ENCODE data around the gene TBL1XR1.

Gene TBL1XR1

GRCh38 chr3:177110386-177110785 lies 86.9 kb downstream of the TBL1XR1 start:
- no peak overlapping the region for H3K14ac ChIP-seq (ENCODE audit: low read length)
- H2BK12ac ChIP-seq (ENCODE audit: low read length), result no peak overlapping the region
- H2AK5ac ChIP-seq (ENCODE audit: low read depth, low read length), result no peak overlapping the region
- H3K4ac ChIP-seq (ENCODE audit: low read length), result no peak overlapping the region
- H4K91ac ChIP-seq (ENCODE audit: low read depth, low read length, poor library complexity), result no peak overlapping the region
- peaks cover 4 to 13% of the 10 kb centered on the region in 2 donors for H3K4me1 ChIP-seq (ENCODE audit: control insufficient read depth in 2 of 2, insufficient read depth in 1 of 2, low read depth in 1 of 2, low read length in 2 of 2)
- no peaks in the 10 kb centered on the region for H3K9me3 ChIP-seq (replicated peaks in 1 of 2; ENCODE audit: control insufficient read depth in 2 of 2, insufficient read depth in 1 of 2, low read depth in 1 of 2, low read length in 2 of 2)
- no peak for DNase-seq (ENCODE audit: low spot score)
- no peak overlapping the region for H3K4me3 ChIP-seq (ENCODE audit: low read length in 2 of 2)
- H3K9ac ChIP-seq (ENCODE audit: low read depth, low read length, poor library complexity), result no peak overlapping the region
- H4K8ac ChIP-seq (ENCODE audit: low read depth, low read length), result no peak overlapping the region
- H2BK15ac ChIP-seq (ENCODE audit: low read length), result no peak overlapping the region
- no peaks in the 10 kb centered on the region for H3K27me3 ChIP-seq (ENCODE audit: control insufficient read depth in 3 of 3, insufficient read depth in 3 of 3, low read depth in 1 of 3, low read length in 3 of 3)
- no peak overlapping the region for H3K18ac ChIP-seq (ENCODE audit: low read length)
- H3K4me2 ChIP-seq (ENCODE audit: insufficient read depth, low read length, poor library complexity, severe bottlenecking), result no peak overlapping the region
- no peak overlapping the region for H3K27ac ChIP-seq (replicated peaks; ENCODE audit: low read length)
- no CpG with 5 or more reads among the region's 2 CpGs for WGBS, 2 donors (ENCODE audit: extremely low coverage in 2 of 2, insufficient read length in 2 of 2, insufficient replicate concordance in 1 of 2)
- no peak overlapping the region for H2BK120ac ChIP-seq (ENCODE audit: low read depth, low read length)
- H2BK5ac ChIP-seq (ENCODE audit: low read length), result no peak overlapping the region
- H3K23ac ChIP-seq (ENCODE audit: low read depth, low read length, poor library complexity), result no peak overlapping the region
- H3K36me3 ChIP-seq (replicated peaks in 1 of 2; ENCODE audit: control insufficient read depth in 2 of 2, insufficient read depth in 2 of 2, low read length in 2 of 2), result peaks cover 0 to 30% of the 10 kb centered on the region in 2 donors
- H3K79me1 ChIP-seq (ENCODE audit: low read depth, low read length), result peaks cover 3% of the 10 kb centered on the region
- H2AFZ ChIP-seq (ENCODE audit: low read length), result no peak overlapping the region

- Histone ChIP-seq H4K8ac (ENCODE audit: low read depth, low read length) (no peak overlapping the region), H3K36me3 (replicated peaks in 1 of 2; ENCODE audit: control insufficient read depth in 2 of 2, insufficient read depth in 2 of 2, low read length in 2 of 2) (peaks cover 0 to 28% of the 10 kb centered on the region in 2 donors), H3K18ac (ENCODE audit: low read length) (no peak overlapping the region), H3K27ac (replicated peaks; ENCODE audit: low read length) (no peak overlapping the region), H3K4me1 (ENCODE audit: control insufficient read depth in 2 of 2, insufficient read depth in 1 of 2, low read depth in 1 of 2, low read length in 2 of 2) (peaks cover 4 to 13% of the 10 kb centered on the region in 2 donors), H2BK120ac (ENCODE audit: low read depth, low read length) (no peak overlapping the region), H2AK5ac (ENCODE audit: low read depth, low read length) (no peak overlapping the region), H3K9ac (ENCODE audit: low read depth, low read length, poor library complexity) (no peak overlapping the region), H3K9me3 (replicated peaks in 1 of 2; ENCODE audit: control insufficient read depth in 2 of 2, insufficient read depth in 1 of 2, low read depth in 1 of 2, low read length in 2 of 2) (no peaks in the 10 kb centered on the region), H2BK12ac (ENCODE audit: low read length) (no peak overlapping the region), H2BK15ac (ENCODE audit: low read length) (no peak overlapping the region), H3K4me3 (ENCODE audit: low read length in 2 of 2) (no peak overlapping the region), H3K27me3 (ENCODE audit: control insufficient read depth in 3 of 3, insufficient read depth in 3 of 3, low read depth in 1 of 3, low read length in 3 of 3) (no peaks in the 10 kb centered on the region), H4K91ac (ENCODE audit: low read depth, low read length, poor library complexity) (no peak overlapping the region), H2BK5ac (ENCODE audit: low read length) (no peak overlapping the region), H3K14ac (ENCODE audit: low read length) (no peak overlapping the region), H3K79me1 (ENCODE audit: low read depth, low read length) (peaks cover 3% of the 10 kb centered on the region), H3K4ac (ENCODE audit: low read length) (no peak overlapping the region), H3K23ac (ENCODE audit: low read depth, low read length, poor library complexity) (no peak overlapping the region), H2AFZ (ENCODE audit: low read length) (no peak overlapping the region), H3K4me2 (ENCODE audit: insufficient read depth, low read length, poor library complexity, severe bottlenecking) (no peak overlapping the region)
- DNase-seq (ENCODE audit: low spot score), result no peak
- WGBS, 2 donors (ENCODE audit: extremely low coverage in 2 of 2, insufficient read length in 2 of 2, insufficient replicate concordance in 1 of 2), result no CpG with 5 or more reads among the region's 5 CpGs
These were observed 87.5 kb downstream of the TBL1XR1 start for GRCh38 chr3:177109688-177110330.

- no peak overlapping the region for H4K91ac ChIP-seq (ENCODE audit: low read depth, low read length, poor library complexity)
- no peak overlapping the region for H2BK12ac ChIP-seq (ENCODE audit: low read length)
- H2AFZ ChIP-seq (ENCODE audit: low read length), result no peak overlapping the region
- H3K27ac ChIP-seq (replicated peaks; ENCODE audit: low read length), result no peak overlapping the region
- H2AK5ac ChIP-seq (ENCODE audit: low read depth, low read length), result no peak overlapping the region
- no peak overlapping the region for H4K8ac ChIP-seq (ENCODE audit: low read depth, low read length)
- no CpG with 5 or more reads among the region's 2 CpGs for WGBS, 2 donors (ENCODE audit: extremely low coverage in 2 of 2, insufficient read length in 2 of 2, insufficient replicate concordance in 1 of 2)
- H3K4me2 ChIP-seq (ENCODE audit: insufficient read depth, low read length, poor library complexity, severe bottlenecking), result no peak overlapping the region
- H2BK15ac ChIP-seq (ENCODE audit: low read length), result no peak overlapping the region
- H3K79me1 ChIP-seq (ENCODE audit: low read depth, low read length), result peaks cover 2% of the 10 kb centered on the region
- peaks cover 4 to 13% of the 10 kb centered on the region in 2 donors for H3K4me1 ChIP-seq (ENCODE audit: control insufficient read depth in 2 of 2, insufficient read depth in 1 of 2, low read depth in 1 of 2, low read length in 2 of 2)
- no peak overlapping the region for H3K4me3 ChIP-seq (ENCODE audit: low read length in 2 of 2)
- no peak overlapping the region for H3K9ac ChIP-seq (ENCODE audit: low read depth, low read length, poor library complexity)
- H3K27me3 ChIP-seq (ENCODE audit: control insufficient read depth in 3 of 3, insufficient read depth in 3 of 3, low read depth in 1 of 3, low read length in 3 of 3), result no peaks in the 10 kb centered on the region
- H3K23ac ChIP-seq (ENCODE audit: low read depth, low read length, poor library complexity), result no peak overlapping the region
- peaks cover 0 to 31% of the 10 kb centered on the region in 2 donors for H3K36me3 ChIP-seq (replicated peaks in 1 of 2; ENCODE audit: control insufficient read depth in 2 of 2, insufficient read depth in 2 of 2, low read length in 2 of 2)
- no peak overlapping the region for H2BK5ac ChIP-seq (ENCODE audit: low read length)
- no peak overlapping the region for H3K18ac ChIP-seq (ENCODE audit: low read length)
- no peak overlapping the region for H3K4ac ChIP-seq (ENCODE audit: low read length)
- H2BK120ac ChIP-seq (ENCODE audit: low read depth, low read length), result no peak overlapping the region
- no peak overlapping the region for H3K14ac ChIP-seq (ENCODE audit: low read length)
- H3K9me3 ChIP-seq (replicated peaks in 1 of 2; ENCODE audit: control insufficient read depth in 2 of 2, insufficient read depth in 1 of 2, low read depth in 1 of 2, low read length in 2 of 2), result no peaks in the 10 kb centered on the region
- no peak for DNase-seq (ENCODE audit: low spot score)
These were observed 88.6 kb downstream of the TBL1XR1 start for GRCh38 chr3:177108648-177109047.

GRCh38 chr3:177107461-177108239 lies 89.6 kb downstream of the TBL1XR1 start:
- no peak overlapping the region for H4K91ac ChIP-seq (ENCODE audit: low read depth, low read length, poor library complexity)
- H3K4ac ChIP-seq (ENCODE audit: low read length), result no peak overlapping the region
- H2AFZ ChIP-seq (ENCODE audit: low read length), result no peak overlapping the region
- DNase-seq (ENCODE audit: low spot score), result no peak
- H3K23ac ChIP-seq (ENCODE audit: low read depth, low read length, poor library complexity), result no peak overlapping the region
- H2BK5ac ChIP-seq (ENCODE audit: low read length), result no peak overlapping the region
- peaks cover 4 to 14% of the 10 kb centered on the region in 2 donors for H3K4me1 ChIP-seq (ENCODE audit: control insufficient read depth in 2 of 2, insufficient read depth in 1 of 2, low read depth in 1 of 2, low read length in 2 of 2)
- H3K79me1 ChIP-seq (ENCODE audit: low read depth, low read length), result peaks cover 2% of the 10 kb centered on the region
- H3K27me3 ChIP-seq (ENCODE audit: control insufficient read depth in 3 of 3, insufficient read depth in 3 of 3, low read depth in 1 of 3, low read length in 3 of 3), result no peaks in the 10 kb centered on the region
- WGBS, 2 donors (ENCODE audit: extremely low coverage in 2 of 2, insufficient read length in 2 of 2, insufficient replicate concordance in 1 of 2), result no CpG with 5 or more reads among the region's 6 CpGs
- H4K8ac ChIP-seq (ENCODE audit: low read depth, low read length), result no peak overlapping the region
- H2BK15ac ChIP-seq (ENCODE audit: low read length), result no peak overlapping the region
- H3K27ac ChIP-seq (replicated peaks; ENCODE audit: low read length), result no peak overlapping the region
- no peak overlapping the region for H3K14ac ChIP-seq (ENCODE audit: low read length)
- peaks cover 0 to 22% of the 10 kb centered on the region in 2 donors for H3K36me3 ChIP-seq (replicated peaks in 1 of 2; ENCODE audit: control insufficient read depth in 2 of 2, insufficient read depth in 2 of 2, low read length in 2 of 2)
- H2AK5ac ChIP-seq (ENCODE audit: low read depth, low read length), result no peak overlapping the region
- H3K4me2 ChIP-seq (ENCODE audit: insufficient read depth, low read length, poor library complexity, severe bottlenecking), result no peak overlapping the region
- no peak overlapping the region for H3K9ac ChIP-seq (ENCODE audit: low read depth, low read length, poor library complexity)
- no peak overlapping the region for H3K18ac ChIP-seq (ENCODE audit: low read length)
- peaks cover 0 to under 1% of the 10 kb centered on the region in 2 donors for H3K9me3 ChIP-seq (replicated peaks in 1 of 2; ENCODE audit: control insufficient read depth in 2 of 2, insufficient read depth in 1 of 2, low read depth in 1 of 2, low read length in 2 of 2)
- H2BK12ac ChIP-seq (ENCODE audit: low read length), result no peak overlapping the region
- H3K4me3 ChIP-seq (ENCODE audit: low read length in 2 of 2), result no peak overlapping the region
- no peak overlapping the region for H2BK120ac ChIP-seq (ENCODE audit: low read depth, low read length)

Measured in neuronal stem cell (in vitro differentiated cells).